Measurements from ENCODE around the gene RNU6-9.

Gene RNU6-9

DNA sequence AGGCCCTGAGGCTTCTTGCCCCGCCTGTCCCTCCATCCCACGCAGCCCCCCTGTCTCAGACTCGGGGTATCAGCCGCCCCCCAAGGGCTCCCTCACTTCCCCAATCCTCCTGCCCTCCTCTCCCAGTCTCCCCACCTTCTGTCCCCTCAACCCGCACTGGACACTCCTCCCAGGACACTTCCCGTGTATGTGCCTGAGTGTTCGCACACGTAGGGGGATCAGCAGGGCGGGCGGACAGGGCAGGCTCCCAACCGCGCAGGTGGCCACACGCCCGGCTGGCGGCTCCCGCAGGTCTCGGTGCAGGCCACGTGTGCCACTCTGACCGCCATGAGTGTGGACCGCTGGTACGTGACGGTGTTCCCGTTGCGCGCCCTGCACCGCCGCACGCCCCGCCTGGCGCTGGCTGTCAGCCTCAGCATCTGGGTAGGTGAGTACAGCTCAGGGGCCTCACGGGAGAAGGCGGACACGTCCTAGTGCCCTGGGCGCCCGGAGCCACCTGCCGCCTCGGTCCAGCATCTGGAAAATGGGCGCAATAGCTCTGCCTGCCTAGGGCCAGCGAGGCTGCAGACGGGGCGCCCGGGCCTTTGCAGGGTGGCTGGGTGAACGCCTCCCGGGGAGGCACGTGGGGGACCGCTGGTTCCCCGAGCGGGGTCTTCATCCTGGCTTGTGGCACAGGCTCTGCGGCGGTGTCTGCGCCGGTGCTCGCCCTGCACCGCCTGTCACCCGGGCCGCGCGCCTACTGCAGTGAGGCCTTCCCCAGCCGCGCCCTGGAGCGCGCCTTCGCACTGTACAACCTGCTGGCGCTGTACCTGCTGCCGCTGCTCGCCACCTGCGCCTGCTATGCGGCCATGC, 26.1 kb downstream of the RNU6-9 start:
- DNase-seq: peak; percentile 36 to 67 (median 60)

DNA sequence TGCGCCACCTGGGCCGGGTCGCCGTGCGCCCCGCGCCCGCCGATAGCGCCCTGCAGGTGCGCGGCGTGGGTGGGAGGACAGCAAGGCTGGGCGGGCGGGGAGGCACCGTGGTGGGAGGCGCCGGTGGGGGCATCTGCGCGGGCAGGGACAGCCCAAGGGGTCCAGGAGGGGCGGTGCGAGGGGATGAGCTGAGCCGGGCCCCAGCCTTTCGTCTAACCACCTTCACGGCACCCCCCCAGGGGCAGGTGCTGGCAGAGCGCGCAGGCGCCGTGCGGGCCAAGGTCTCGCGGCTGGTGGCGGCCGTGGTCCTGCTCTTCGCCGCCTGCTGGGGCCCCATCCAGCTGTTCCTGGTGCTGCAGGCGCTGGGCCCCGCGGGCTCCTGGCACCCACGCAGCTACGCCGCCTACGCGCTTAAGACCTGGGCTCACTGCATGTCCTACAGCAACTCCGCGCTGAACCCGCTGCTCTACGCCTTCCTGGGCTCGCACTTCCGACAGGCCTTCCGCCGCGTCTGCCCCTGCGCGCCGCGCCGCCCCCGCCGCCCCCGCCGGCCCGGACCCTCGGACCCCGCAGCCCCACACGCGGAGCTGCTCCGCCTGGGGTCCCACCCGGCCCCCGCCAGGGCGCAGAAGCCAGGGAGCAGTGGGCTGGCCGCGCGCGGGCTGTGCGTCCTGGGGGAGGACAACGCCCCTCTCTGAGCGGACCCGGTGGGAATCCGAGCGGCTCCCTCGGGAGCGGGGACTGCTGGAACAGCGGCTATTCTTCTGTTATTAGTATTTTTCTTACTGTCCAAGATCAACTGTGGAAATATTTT, 27.0 kb downstream of the RNU6-9 start:
- DNase-seq: peak; percentile 58 to 76 (median 72)

DNA sequence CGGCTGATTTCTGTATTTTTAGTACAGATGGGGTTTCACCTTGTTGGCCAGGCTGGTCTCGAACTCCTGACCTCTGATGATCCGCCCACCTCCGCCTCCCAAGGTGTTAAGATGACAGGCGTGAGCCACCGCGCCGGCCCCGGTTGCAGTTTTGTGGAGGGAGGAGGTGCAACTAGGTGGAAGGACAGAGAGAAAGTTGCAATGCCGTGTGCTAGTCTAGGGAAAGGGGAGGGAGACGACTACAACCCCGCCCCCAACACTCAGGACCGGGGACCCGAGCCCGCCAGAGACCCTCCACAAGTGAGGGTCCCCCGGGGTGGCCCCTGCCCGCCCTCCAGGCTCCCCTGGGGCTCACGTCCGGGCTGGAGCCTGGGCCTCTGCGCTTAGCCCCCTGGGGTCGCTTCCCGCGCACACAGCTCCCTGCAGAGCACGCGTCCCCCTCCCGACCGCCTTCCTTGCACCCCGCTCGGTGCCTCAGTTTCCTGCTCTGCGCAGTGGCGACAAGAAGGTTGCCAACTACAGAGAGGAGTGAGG, 31.3 kb downstream of the RNU6-9 start:
- no peak for DNase-seq

DNA sequence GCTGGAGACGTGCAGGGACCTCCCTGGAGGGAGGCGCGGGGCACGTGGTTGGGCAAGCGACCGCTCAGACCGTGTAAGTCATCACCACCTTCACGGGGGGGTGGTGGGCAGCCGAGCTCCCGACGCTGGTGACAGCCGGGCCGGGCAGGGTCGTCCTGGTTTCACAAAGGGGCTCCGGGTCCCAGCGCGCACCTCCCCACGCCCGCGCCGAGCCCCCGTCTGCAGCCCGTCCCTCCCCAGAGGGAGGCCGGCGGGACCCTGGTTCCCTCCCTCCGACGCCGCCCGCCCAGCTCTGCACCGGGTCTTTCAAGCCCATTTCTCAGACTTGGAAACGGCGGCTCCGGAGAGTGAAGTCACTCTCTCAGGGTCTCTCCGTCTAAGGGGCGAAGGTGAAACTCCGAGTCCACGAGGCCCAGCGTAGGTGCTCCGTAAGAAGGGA, 31.8 kb downstream of the RNU6-9 start:
- peak in 4 of 6 experiments; percentile 52 to 89 (median 60) for DNase-seq

DNA sequence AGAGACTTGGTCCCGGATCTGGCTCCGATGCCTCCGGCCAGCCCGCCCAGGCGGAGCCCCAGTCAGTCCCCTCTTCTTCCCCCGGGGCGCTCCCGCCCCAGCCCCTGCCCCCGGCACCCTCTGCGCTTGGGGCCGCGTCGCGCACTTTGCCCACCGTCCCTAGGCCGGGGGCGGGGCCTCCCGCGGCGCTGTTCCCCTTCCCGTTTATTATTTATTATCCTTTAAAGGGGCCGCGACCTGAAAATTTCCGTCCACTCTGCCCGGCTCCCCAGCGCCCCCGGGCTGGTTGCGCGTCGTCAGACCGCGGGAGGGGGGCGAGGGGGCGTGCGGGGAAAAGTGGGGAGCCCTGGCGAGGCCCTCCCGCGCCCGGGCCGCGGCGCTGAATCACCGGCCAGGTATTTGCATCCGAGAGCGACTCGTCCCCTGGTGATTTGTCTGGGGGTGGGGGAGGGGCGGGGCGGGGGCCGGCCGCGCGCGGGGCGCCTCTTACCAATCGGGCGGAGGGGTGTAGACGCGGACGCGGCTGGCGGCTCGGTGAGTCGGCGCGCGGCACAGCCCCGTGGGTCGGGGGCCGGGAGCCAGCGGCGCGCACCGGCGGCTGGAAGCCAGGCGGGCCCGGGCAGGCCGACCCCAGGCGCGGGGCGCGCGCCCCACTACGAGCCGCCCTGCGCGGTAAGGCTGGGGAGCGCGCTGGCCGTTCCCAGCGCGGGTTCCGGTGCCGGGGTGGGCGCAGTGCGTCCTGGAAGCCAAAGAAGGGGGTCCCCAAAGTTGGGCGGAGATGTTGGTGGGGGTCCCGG, 32.4 kb downstream of the RNU6-9 start, which contains the start of gene ARID3A:
Gene ARID3A, plus strand, starts transcription at position 510 of the 797 bp plus-strand sequence. CDS start 3,494 bp downstream, outside the sequence.
- DNase-seq: peak; percentile 52 to 89 (median 68)

DNA sequence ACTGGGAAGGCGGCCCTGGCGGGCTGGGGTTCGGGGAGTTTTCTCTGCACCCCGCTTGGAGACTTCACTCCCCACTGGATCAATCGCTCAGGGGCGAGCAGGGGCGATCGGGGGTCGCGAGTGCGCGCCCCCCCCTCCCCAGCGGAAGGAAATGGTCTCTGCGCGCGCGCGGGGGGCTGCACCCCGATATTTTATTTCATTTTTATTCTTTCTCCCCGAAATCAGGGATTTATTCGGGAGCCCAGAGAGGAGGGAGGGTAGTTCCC, 33.0 kb downstream of the RNU6-9 start:
- no peak for DNase-seq

DNA sequence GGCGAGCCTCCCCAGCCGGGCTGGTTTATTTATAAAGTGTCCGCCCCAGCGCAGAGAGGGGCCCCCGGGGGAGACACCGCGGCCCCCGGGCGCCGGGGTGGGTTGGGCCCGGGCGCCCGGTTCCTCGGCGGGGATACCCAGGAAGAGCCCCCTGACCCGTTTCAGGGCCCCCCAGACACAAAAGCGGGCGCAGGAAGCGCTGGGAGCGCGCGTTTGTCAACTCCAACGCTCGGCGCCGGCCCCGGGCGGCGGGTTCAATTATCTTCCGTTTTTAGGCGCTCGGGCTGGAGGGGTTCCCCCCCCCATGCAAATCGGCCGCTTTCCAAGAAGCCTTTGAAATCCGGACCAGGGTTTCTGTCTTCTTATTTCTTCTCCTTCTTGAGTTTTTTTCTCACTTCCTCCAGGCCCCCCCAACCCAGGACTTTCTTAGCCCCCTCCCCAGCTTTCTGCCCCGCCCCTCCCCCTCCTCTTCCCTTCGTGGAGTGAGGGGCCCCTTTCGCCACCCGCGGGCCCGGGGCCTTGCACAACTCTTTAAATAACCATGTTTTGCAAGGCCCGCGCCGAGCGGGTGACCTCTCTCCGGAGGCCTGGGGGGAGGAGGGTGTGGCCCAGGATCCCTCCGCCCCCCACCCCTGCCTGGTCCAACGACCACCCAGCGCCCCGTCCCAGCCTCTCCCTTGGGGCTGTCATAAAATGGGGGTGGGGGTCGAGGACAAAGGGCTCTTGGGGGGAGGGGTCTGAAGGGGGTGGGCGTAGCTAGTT, 33.5 kb downstream of the RNU6-9 start:
- DNase-seq: peak in 2 of 6 experiments; percentile 10 to 11

DNA sequence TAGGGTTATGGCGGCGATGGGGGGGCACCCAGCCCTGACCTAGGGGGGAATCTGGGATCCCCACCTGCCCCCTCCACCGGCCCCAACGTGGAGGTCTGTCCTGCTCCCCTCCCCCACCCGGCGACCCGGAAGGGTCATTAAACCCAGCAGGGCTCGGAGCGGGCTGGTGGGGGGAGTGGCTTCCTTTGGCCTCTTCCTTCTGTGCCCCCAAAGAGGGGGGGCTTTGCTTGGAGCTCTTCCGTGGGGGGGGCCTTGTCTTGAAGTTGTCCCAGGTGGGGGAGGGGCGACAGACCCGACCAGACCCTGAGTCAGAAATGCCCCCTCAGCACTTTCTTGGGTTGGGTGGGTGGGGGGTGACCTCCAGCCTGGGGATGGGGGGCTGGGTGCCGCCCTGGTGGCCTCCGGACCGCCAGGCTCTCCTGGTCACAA, 34.1 kb downstream of the RNU6-9 start:
- no peak for DNase-seq

DNA sequence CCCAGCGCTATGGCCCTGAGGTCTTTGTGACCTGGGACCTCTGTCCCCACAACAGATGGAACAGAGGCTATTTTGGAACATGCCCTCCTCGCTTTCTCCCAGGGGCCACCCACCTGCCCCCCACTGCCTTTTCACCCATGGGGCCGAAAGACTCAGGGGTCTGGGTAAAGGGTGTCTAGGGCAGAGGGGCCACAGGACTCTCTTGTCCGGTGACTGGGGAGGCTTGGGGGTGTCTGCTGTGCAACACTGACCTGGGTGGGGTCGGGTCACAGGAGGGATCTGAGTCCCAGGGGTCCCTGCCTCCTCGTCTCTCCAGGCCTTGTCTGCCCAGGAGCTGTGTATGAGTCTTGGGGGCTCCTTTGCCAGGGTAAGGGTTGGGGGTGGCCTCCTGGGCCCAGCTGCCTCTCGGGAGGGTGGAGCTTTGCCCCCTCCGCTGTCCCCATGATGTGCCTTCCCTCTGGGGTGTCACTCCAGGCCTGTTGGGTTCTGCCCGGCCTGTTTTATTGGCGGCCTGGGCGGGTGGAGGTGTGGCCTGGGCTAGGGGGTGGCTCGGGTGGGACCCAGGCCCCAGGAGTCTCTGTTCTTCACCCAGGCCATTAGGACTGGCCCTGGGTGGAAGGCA, 34.6 kb downstream of the RNU6-9 start:
- DNase-seq: no peak

DNA sequence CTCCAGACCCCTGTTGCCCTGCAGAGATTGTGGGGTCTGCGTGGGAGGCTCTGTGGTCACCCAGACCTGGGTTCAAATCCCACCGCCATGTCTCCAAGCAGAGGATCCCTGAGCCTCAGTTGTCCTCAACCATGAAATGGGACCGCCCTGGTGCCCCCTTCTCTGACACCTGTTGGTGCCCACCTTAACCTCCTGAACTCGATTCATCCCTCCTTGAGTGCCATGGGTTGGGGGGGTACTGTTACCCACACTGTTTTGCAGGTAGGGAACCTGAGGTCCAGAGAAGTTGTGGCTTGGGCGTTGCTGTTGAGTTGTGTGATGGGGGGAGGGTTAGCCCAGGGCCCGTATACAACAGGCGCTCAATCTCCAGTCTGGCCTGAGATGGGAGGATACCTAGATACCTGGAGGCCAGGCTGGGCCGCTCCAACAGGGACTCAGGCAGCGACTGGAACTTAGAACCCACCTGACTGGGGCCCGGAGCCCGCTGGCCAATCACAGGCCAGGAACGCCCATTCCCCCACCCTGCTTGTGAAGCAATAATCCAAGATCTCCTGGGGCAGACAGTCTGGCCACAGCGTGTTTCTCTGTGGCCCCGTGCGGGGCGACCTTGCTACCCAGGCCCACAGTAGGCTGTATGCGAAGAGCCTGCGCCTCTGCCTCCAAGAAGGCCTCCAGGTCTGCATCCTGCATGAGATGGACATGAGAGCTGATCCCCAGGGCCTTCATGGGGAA, 35.4 kb downstream of the RNU6-9 start:
- no peak for DNase-seq

DNA sequence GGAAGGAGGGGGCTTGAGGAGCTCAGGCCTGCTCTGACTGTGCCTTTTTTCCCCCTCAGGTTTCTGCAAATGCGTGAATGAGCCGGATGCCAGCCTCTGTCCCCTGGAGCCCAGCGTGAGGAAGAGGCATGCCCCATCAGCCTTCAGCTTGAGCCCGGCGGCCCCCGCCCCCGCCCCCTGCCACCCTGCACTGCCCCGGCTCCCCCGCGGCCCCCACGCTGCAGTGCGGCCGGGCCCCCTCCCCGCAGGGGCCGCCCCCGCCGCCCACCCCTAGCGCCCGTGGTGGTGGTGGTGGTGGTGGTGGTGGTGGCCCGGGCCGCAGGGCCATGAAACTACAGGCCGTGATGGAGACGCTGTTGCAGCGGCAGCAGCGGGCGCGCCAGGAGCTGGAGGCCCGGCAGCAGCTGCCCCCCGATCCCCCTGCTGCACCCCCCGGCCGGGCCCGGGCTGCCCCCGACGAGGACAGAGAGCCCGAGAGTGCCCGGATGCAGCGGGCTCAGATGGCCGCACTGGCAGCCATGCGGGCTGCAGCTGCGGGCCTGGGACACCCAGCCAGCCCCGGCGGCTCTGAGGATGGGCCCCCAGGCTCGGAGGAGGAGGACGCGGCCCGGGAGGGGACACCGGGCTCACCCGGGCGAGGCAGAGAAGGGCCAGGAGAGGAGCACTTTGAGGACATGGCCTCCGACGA, 36.1 kb downstream of the RNU6-9 start:
- DNase-seq: no peak

DNA sequence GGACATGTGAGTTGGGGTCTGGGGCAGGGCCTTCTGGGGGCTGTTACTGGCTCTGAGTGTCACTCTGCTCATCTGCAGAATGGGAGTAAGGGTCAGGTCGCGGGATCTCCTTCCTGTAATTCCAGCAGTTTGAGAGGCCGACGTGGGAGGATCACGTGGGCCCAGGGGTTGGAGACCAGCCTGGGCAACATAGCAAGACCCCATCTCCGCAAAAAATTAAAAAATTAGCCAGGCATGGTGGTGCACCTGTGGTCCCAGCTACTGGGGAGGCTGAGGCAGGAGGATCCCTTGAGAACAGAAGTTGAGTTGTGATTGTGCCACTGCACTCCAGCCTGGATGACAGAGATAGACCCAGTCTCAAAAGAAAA, 36.6 kb downstream of the RNU6-9 start:
- DNase-seq: no peak

DNA sequence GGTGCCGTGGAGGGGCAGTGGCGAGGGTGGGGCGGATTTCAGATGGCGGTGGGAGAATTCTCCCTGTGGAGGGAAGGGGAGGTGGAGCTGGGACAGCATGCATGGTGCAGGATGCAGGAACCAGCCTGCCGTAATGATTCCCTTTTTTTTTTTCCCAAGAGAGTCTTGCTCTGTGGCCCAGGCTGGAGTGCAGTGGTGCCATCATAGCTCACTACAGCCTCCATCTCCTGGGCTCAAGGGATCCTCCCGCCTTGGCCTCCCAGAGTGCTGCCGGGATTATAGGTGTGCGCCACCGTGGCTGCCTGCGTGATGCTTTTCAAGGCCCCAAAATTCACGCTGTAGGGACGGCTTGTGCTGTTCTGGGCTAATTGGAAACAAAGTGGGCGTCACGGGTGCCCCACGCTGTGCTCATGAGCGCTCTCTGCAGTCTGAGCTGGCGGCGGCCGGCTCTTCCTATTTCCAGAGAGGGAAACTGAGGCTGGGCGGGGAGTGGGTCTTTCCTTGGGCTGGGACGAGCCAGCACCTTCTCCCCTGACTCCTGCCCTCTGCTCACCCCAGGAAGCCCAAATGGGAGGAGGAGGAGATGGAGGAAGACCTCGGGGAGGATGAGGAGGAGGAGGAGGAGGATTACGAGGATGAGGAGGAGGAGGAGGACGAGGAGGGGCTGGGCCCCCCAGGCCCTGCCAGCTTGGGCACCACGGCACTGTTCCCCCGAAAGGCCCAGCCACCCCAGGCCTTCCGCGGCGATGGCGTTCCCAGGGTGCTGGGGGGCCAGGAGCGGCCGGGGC, 38.8 kb downstream of the RNU6-9 start:
- DNase-seq: no peak

DNA sequence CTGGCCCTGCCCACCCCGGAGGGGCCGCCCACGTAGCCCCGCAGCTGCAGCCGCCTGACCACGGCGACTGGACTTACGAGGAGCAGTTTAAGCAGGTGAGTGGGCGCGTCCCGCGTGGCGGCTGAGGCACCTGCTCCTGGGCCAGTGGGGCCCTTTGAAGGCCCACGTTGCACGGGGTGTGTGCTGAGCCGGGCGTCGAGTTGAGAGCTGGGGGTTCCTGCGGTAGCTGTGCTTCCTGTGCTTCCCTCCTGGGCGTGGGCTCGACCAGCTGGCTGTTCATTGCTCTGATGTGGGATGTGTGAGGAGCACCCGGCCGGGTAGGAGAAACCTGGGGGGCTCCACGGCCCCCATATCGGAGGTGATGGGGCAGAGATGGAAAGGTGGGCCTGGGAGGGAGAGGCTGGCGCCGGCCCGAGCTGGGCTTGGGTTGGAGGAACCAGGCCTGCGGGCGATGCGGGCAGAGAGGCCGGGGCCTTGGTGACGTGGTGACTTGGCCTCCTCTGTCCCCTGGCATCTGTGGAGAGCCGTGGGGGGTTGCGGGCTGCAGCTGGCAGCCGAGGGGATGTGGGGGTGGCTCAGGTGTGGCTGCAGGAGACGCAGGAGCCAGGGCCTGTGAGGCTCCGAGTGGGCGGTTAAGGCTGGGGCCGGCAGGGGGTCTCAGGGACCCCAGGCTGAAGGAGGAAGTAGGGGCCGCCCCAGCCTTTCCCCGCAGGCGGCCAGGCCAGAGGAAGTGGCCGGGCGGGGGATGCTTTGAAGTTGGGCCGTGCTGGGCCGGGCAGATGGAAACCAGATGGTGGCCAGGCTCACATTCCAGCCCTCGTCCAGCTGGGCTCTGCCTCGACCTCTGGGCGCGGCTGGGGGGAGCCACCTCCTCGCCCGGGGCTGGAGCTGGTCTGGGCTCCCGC, 39.6 kb downstream of the RNU6-9 start:
- DNase-seq: peak in 5 of 6 experiments; percentile 19 to 49 (median 25)

DNA sequence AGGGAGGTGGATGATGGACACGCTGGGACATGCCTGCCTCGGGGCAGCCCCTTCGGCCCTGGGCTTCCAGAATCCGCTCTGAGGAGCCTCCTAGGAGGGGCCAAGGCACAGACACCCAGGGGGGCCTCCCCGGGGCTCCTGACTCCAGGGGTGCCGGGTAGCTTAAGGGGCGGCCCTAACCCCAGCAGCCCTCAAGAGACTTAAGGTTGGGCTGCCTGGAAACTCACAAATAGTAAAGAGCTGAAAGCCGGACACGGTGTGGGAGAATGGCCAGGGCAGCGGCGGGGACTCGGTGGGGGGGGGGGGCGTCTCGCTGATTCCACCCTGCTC, 40.2 kb downstream of the RNU6-9 start:
- DNase-seq: no peak

DNA sequence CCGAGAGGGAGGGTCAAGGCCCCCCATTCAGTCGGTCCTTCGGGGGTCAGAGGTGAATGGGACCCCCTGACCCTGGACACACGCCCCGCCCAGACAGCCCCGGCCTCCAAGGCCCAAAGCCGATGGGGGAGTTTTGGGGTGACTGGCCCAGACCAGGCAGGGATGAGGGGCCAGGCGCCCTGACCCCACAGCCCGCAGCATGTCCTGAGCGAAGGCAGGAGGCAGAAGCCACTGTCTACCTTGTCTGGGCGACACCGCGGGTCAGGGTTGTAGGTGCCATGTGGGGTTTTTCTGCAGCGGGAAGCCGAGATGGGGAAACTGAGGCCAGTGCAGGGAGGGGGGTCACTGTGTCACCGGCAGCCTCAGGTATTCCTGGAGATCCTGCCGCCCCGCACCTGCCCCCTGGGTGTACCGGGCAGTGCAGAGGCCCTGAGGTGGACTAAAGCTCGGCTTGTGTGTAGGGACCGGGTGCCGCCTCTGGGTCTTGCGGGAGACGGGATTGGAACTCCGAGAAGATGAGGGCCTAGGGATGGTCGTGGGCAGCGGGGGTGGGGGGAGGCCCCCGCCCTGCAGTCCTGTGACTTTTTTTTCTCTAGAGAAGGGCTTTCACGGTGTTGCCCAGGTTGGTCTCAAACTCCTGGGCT, 41.0 kb downstream of the RNU6-9 start:
- no peak for DNase-seq

DNA sequence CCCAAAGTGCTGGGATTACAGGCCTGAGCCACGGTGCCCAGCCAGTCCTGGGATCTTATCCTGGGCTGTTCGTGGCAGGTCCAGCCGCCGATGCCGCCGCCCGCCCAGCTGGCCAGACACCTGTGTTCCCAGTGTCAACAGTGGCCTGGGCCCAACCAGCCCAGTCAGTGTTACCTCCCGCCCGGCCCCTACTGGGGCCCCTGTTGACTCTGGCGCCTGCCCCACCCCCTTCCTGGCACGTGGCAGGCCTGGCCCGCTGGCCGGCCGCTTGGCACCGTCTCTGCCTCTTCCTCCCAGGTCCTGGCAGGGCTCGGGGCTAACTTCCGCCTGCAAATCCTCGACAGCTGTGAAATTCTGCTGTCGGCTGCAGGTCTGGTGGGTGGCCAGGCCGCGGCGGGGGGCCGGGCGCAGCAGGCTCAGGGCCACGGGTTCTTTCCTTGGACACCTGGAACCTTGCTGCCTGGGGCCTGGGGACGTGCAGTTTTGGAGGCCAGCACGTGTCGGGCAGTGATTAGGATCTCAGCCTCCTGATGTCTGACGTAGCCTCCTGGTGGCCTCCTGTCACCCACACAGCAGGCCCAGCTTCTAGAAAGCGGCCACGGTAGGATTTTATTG, 41.7 kb downstream of the RNU6-9 start:
- no peak for DNase-seq

DNA sequence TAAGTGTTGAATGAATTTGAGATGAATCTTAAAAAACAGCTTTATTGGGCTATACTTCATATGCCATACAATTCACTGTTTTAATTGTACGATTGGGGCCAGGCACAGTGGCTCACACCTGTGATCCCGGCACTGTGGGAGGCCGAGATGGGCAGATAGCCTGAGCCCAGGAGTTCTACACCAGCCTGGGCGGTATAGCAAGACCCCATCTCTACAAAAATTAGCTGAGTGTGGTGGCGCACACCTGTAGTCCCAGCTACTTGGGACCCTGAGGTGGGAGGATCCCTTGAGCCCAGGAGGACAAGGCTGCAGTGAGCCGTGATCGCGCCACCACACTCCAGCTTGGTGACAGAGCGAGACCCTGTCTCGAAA, 42.9 kb downstream of the RNU6-9 start:
- DNase-seq: no peak

Measured in stimulated activated naive CD4-positive, alpha-beta T cell (primary cell).